GM21360 (cell line): ENCODE results near the gene NOL6.
A peak's percentile ranks its signal among the peaks of the same experiment; 100 is the strongest.
"Not testable (repeated sequence)": the region's sequence is repeated elsewhere in the genome, so short reads cannot be mapped to it uniquely, and the experiment has no call there.

Experiments used
- ATAC-seq: cut with Tn5 transposase; IDR thresholded peaks from one replicate; pipeline ENCODE4 v1.9.1; 2021; ENCODE audit warnings: mild to moderate bottlenecking, moderate library complexity; ENCODE audit not compliant: unreplicated experiment

Gene NOL6

DNA sequence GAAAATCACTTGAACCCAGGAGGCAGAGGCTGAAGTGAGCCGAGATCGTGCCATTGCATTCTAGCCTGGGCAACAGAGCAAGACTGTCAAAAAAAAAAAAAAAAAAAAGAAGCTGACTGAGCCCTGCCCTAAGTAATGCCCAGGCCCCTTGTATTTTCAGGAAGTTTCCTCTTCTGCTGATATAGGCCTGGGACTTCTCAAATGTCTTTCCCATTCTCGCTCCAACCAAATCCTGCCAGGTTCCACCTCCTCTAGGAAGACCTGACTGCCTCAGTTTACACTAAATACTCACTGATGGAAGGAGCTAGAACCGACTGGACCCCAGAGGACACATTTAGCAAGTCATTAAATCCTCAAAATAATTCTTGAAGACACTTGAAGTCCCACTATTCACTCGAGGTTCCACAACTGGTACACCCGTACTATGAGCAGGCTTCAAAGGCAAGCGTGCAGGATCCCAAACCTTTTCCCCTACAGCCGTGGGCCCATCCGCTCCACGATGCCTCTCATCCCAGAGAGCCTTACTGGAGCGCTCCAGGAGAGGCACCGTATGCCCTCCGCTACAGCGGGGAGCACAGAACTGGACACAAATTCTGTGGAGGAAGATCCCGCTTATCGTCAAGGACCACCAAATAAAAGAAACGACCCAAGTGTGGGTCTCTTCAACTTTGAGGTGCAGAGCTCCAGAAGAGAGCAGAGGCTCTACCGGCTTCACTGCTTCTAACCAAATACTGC, 676 bp downstream of the NOL6 start:
- ATAC-seq = no peak

DNA sequence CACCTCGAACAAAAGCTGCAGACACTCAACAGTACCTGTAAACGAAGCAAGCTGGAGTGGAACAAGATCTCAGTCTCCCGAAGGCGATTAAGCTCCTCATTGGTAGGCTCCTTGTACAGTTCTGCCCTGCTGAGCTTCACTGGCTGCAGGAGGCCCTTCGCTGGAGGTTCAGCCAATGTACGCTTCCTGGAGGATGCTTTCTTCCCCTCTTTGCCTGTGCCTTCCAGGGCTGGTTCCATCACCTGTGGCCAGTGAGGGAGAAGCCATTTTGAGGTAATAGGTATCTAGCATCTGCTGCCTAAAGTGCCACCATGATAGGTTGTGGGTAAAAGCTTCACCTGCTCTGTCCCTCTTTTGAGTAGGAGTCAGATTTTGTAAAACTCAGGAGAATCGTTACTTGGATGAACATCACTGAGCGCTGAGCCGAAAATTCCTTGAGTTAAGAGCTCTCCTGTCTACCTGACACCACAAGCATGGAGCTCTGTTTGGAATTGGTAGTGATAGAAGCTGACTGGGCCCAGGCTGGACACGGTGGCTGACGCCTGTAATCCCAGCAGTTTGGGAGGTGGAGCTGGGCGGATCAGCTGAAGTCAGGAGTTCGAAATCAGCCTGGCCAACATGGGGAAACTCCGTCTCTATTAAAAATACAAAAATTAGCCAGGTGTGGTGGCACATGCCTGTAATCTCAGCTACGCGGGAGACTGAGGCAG, 1.4 kb downstream of the NOL6 start:
- ATAC-seq = no peak

DNA sequence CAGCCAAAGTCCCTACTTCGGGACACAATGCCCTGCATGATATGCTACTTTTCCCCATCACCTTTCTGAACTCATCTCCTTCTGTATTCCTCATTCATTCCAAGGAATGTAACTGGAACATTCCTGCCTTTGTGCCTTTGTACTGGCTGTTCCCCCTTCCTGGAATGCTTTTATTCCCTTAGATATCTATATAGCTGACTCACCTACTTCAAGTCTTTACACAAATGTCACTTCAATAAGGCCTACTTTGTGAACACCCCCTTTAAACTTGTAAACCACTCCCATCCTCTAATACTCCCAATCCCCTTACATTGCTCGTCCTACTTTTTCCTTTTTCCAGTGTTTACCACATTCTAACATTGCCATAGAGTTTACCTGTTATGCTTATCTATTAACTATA, 2.4 kb downstream of the NOL6 start:
- ATAC-seq = no peak

DNA sequence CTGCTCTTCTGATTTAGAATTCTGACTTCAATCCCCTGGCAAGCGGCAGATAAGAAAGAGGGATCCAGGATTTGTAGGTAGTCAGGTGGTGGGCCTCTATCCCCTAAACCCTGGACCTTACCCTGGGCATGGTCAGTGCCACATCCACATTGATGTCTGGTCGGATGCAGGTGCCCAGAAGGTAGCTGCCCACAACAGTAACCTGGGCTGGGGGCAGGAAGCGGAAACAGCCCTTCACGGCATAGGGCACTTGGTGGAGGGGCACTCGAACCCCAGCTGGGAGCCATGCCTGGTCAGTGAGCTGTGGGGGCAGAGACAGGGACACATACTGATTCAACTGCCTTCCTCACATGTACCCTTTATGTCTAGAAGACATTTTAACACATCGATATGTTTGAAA, 3.8 kb downstream of the NOL6 start:
- ATAC-seq = no peak

DNA sequence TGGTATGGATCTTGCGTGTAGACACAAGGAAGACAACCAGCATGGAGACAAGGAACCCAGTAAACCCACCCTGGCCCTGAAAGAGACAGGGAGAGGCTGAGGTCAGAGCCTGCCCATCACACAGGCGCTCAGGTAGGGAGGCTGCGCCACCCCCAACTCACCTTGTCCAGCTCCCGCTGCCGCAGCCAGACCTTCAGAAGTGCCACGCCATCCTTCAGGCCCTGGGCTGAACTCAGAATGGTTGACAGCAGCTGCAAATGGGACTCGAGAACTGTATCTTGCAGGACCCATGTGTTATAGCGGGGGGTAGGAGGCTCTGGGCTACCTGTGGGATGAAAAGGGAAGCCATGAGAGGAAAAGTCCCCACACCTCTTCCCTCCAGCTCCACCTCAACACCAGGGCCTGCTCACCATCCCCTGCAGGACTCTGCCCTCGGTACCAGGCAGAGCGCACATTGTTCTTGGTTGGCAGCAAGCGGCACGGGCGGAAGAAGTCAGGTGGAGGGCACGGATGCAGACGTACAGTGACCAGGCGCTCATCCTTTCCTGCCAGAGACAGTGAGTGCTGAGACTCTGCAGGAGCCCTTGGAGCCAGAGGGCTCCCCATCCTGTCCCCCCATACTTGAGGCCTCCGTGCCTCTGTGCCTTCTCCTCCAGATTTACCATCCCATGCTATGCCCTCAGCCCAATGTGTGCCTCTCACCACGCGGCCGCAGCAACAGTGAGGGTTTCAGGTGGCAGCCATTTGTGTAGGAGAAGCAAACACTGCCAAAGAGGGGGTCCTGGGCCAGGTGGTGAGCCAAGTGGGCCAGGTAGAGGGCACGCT, 4.7 kb downstream of the NOL6 start:
- ATAC-seq = no peak

DNA sequence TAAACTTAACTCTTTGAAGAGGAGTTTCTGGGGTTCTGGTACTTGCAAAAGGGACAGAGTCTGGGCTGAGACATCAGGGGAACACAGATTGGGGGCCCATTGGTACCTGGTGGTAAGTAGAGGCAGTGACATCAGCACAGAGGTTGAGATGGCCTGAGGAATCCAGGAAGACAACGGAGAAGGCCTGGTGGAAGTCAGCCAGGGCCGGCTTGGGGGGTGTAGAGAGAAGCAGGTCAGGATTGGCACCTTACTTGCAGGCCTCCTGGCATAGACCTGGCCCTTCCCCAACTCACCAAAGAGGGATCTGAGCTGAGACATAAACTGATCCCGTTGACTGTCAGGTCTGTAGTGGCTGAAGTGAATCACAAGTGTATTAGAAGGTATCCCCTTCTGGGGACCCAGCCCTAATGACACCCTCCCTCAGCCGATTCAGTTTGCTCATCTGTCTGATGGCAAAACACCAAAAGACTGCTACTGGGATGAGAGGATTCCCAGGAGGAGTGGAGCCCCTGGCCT, 5.5 kb downstream of the NOL6 start:
- ATAC-seq = no peak

DNA sequence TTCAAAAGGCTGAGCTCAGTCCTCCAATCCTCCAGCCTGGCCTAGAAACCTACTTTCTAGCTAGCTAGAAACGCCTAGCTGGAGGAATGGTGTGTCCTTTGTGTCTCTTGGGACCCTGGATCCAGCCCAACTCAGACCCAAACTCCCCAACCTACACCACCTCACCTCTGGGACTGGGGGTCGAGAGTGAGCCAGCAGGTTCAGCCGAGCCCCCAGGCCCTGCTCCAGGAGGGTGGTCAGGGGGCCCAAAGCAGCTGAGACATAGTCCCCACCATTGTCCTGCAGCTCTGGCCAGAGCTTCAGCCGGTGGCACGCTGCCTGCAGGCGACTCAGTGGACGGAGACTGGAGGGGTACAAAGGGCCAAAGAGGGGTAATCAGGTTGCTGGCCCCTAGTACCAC, 6.2 kb downstream of the NOL6 start:
- ATAC-seq = no peak

DNA sequence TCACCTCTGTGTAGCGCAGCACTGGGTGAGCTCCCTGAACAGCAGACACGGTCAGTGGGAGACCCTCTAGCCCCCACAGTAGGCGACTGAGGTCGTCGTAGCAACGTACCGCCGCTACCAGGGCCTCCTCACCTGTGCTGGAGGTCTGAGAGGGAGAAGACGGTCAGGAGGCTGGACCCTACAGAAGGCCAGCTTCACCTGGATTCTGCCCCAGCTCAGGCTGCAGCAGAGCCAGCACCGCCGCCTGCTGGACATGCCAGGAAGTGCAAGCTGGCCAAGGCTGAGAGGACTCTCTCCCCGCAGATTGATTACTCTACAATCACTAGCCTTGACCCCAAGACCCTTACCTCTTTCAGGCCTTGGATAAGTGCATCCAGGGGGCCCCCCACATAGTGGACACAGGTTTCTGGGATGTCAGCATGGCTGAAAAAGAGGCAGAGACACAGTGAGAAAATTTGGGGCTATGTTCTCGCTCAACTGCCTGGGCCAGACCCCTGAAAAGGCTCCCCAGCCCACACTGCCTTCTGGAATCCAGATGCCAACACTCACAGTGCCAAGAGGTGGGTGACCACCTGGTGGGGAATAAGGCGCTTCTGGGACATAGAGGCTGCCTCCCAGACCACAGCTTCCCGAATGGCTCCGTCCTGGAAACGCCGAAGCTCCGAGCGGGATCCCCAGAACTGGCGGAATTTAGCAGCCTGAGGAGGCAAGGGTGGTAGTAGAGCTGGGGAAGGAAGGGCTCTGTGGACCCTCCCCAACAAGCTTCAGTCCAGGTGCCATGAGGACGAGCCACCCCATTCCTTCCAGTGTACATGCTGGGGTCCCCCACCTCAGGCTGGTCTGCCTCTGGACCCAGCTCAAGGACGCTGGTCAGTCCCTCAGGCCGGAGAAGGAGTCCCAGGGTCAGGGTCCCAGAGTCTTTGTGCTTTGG, 6.9 kb downstream of the NOL6 start:
- no peak for ATAC-seq

DNA sequence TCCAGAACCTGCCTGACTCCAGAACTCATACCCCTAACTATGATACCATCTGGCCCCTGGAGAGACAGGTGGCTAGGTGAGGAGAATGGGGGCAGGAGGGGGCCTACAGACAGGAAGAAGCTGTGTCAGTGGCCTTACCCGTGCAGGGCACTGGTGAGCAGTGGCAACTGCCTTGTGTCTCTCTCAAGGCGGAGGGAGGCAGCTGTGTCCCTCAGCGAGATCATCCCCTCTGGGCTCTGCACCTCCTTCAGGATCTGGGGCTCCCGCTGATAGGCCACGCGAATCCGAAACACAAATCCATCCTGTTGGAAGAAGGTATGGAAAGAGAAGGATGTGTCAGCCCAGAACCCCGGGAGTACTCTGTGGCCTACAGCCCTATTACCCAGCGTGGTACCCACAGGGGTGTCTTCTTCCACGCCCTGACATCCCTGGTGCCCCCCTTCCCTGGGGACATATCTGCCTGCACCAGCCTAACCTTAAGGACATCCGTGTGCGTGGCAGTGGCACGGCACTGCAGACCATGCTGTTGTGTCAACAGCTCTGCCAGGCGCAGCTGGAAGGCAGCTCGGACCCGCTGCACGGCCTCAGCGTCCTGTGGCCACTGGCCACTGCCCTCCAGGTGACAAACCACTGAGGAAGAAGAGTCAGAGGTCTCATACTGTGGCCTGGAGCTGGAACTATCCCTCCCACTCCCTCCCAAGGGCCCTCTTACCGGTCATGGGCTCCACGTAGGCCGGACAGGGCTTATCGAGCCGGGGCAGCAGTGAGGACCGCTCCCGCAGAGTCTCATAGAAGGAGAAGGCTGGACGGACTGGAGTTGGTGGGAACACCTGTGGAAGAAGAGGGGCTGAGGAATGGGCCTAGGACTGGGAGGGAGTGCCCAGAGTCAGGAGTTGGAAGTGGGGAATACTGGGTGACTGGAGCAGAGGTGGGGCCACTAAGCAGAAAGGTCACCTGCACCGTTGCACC, 7.8 kb downstream of the NOL6 start:
- ATAC-seq = no peak

DNA sequence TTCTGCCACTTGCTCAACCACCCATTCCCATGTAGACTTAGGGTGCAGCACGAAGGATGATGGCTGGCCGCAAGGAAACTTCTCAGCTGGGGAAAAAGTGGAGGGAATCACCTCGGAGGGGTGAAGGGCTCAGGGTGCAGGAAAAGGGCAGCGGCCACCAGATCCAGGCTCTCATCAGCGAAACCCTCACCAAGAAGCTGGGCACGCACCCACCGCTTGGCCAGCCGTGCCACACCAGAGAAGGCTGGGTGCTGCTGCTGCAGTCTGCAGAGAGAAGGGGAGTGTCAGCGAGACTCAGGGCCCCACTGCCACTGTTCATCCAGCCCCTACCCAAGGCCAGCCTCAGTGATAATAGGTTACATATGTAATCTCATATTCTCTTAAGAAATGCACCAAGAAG, 8.6 kb downstream of the NOL6 start:
- no peak for ATAC-seq

DNA sequence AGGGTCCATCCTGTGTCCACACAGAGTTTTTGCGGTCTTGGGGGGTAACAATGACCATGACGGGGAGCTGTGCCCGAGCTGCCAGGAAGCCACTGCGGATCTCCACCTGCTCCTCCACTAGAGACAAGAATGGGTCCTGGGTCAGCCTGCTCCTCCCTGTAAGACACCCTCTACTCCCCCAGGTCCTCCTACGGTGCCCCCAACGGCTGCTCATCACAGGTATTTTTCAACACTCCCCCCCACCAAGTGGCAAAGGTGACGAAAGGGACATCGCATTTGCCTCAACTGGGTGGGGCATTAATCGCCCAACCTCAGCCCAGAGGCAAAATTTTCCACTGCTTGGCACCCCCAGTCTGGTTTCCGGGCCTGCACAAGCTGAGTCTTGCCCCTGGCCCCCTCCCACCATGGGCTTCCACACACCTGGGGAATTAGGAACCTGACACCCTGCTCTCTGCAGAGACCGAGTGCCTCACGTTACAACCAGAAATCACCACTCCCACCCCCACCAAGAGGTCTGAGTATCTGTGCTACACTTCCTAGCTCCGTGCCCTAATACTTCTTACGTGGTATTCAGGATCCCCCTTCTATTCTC, 9.6 kb downstream of the NOL6 start:
- no peak for ATAC-seq

DNA sequence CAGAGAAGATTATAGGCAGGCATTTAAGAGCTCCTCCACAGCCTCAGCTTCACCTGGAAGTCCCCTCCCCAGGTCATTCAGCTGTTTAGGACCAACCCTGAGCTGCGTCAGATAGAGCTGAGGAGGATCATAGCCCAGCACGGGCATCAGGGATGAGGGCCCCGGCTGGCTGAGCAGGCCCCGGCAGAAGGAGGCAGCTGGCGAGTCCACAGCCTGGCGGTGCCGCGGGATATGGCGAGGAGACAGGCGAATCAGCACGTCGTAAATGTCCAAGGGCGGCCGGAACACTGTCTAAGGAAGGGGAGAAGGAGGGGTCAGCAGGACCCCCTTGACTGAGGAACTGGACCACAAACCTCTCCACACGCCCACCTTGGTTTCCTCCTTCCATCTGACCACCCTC, 10.6 kb downstream of the NOL6 start:
- no peak for ATAC-seq

DNA sequence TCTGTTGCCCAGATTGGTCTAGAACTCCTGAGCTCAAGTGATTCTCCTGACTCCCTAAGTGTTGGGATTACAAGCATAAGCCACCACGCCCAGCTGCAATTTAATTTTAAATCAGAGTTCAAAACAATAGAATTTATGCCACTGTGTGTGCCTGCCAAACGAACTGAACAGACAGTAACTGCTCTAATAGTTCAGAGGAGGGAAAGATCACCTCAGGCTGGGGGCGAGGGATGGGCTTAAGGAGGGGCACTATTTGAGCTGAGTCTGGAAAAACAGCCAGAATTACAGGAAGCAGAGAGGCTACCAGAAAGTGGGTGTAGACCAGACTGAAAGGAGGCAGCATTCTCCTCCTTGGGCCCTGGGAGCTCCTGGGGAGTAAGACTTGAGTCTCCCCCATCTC, 12.2 kb downstream of the NOL6 start:
- ATAC-seq = no peak

DNA sequence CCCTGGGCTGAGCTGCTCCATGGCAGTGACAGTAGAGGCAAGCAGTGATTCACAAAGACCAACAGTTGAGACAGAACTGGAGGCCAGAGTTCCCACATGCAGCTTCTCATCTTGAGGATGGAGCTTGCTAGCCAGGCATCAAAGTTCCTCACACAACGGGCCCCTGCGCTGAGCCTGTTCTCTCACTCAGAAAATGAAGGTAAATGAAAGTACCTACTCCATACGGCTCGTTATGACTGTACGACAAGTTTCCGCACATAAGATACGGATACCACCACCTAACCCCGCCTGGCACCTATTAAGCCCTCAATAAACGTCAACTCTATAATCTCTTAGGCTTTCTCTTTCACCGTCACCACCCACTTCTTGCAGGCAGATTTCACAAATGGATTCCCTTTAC, 12.9 kb downstream of the NOL6 start:
- ATAC-seq = no peak

DNA sequence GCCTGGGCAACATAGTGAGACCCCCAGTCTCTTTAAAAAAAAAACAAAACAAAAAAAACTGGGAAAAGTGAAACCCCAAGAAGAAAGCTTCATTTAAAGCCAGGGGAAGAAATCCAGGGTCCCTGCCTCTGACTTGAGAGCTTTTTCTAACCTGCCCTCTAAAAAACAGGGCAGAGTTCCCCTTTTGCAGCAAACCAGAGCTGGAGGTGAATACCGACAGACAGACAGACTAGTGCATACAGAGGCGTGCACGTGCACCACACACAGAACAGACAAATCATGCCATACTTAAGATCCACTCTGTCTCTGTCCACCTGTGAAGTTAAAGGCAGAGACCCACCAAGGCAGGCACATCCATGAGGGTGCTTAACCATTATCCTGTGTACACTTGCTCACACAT, 14.6 kb downstream of the NOL6 start:
- ATAC-seq = no peak

DNA sequence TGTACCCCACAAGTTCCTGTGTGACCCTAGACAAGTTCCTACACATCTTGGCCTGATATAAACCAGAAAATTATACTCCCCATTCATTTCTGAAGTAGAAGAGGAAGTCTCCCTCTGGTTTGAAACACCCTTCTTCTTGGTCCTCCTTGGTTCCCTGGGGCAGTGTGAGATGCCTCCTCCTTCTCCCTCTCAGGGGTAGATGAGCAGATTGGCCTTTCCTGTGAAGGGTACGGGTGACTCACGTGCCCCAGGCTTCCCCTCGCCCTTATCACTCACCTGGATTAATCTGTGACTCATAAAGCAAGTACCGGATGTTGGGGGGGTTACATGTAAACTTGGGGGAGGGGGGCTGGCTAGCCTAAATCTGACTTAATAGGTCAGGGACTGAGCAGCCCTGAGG, 15.3 kb downstream of the NOL6 start:
- peak; percentile 34 for ATAC-seq

DNA sequence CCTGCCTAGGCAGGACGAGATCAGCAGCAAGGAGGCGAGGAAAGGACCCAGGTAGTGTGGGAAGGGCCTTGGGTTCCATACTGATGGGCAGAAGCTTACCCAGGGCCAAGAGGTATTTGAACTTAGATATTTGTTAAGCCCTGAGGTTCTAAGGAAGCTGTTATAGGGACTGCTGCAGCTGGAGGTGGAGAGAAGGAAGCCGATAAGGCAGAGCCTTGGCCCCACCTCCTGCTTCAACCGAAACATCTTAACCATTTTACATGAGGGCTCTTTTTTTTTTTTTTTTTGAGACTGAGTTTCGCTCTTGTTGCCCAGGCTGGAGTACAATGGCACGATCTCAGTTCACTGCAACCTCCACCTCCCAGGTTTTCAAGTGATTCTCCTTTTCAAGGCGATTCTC, 17.8 kb downstream of the NOL6 start:
- ATAC-seq = no peak

DNA sequence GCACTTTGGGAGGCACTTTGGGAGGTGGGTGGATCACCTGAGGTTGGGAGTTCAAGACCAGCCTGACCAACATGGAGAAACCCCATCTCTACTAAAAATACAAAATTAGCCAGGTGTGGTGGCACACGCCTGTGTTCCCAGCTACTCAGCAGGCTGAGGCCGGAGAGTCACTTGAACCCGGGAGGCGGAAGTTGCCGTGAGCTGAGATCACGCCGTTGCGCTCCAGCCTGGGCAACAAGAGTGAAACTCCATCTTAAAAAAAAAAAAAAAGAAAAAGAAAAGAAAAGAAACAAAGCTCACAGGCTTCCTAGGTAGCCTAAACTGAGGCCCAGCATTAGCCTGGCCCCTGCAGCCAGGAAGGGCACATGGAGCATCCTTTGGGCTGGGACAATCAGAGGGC, 18.3 kb downstream of the NOL6 start:
- ATAC-seq = not testable (repeated sequence)

DNA sequence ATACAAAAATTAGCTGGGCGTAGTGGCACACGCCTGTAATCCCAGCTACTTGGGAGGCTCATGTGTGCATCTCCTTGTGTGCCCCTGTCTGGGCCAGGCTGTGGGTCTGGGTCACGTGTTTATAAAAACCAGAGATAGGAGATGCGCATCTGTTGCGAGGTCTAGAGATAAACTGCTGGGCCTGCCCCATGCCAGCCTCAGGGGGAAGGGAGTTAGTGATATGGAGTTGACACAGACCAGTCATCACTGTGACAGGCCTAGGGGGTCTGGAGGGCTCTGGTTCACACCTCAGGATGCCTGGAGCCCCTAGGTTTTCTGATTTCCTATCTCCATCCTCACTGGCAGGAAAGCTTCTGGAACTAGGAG, 19.1 kb downstream of the NOL6 start:
- ATAC-seq = not testable (repeated sequence)
